ENCODE measurements around the gene DHDDS. TPM values are rescaled to one million over a fixed set of nuclear protein-coding genes. Genes with fewer than 3 reads are reported as not detected.
"Not testable (repeated sequence)": the region's sequence is repeated elsewhere in the genome, so short reads cannot be mapped to it uniquely, and the experiment has no call there.

DHDDS gene
- total and polyA plus RNA-seq, 5 donors from 2014 or later = 24.1 to 40.3 (median 25.8) TPM

DNA sequence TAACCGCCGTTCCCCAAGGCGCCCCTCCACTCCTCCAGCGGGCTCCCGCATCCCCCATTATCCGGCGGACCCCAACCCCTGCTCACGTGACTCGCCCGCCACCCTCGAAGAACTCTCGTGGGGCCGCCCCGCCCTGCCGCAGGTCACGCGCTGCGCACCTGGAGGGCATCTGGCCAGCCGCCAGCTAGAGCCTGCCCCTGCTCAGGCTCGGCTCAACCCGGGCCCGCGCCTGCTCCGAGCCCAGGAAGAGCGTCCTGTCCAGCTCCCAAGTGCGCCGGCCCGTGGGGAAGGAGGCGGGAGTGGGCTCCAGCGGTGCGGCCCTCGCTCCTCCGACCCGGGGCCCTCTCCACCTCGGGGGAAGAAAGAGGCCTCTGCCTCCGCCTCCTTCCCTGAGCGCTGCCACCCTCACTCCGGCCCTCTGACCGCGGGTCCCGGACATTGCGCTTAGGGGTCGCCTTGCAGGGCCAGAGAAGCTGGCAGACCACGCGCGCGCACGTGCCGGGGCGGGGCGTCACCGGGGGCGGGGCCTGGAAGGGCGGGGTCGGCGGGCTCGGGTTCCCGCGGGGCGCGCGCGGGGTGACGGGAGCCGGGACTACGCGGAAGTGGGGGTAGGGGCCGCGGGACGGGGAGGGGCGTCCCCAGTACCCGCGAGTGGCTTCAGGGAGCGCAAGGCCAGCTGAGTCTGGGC lies 68.5 kb downstream of the DHDDS start:
- H3K27me3 ChIP-seq (ENCODE audit: control insufficient read depth, insufficient read depth, low read length) = no peaks in the 10 kb centered on the region
- H3K4me3 ChIP-seq (ENCODE audit: low read depth, low read length) = peak overlapping the region; percentile 70
- peak overlapping the region; percentile 95 for H3K27ac ChIP-seq (ENCODE audit: insufficient read depth, low read length, poor library complexity, severe bottlenecking)
- ATAC-seq (ENCODE audit: low read depth in 2 of 2) (peak; percentile 73 to 75), DNase-seq (peak; percentile 83 to 88 (median 85))
- Mint-ChIP-seq H3K4me3 (peak overlapping the region; percentile 86 to 93 (median 90)), H3K27ac (peak overlapping the region; percentile 78 to 97 (median 89)), H3K27me3 (no peaks in the 10 kb centered on the region), H3K36me3 (no peaks in the 10 kb centered on the region), H3K4me1 (peaks cover 0 to 17% (median 9%) of the 10 kb centered on the region in 4 donors), H3K9me3 (peaks cover 0 to 2% (median 0%) of the 10 kb centered on the region in 7 donors)
- H3K9me3 ChIP-seq (ENCODE audit: control insufficient read depth in 2 of 2, low read length in 2 of 2) = no peaks in the 10 kb centered on the region
- peaks cover 14% of the 10 kb centered on the region for H3K4me1 ChIP-seq (ENCODE audit: control insufficient read depth, insufficient read depth, low read length, poor library complexity, severe bottlenecking)
- H3K36me3 ChIP-seq (ENCODE audit: control insufficient read depth, insufficient read depth, low read length) = no peaks in the 10 kb centered on the region

DNA sequence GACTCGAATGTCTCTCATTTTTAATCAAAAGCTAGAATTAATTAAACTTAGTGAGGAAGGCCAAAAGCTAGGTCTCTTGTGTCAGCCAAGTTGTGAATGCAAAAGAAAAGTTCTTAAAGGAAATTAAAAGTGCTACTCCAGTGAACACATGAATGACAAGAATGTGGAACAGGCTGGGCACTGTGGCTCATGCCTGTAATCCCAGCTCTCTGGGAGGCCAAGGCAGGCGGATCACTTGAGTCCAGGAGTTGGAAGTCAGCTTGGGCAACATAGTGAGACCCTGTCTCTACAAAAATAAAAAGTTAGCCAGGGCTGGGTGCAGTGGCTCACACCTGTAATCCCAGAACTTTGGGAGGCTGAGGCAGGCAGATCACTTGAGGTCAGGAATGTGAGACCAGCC lies 78.6 kb downstream of the DHDDS start:
- not testable (repeated sequence) for H3K27ac ChIP-seq (ENCODE audit: insufficient read depth, low read length, poor library complexity, severe bottlenecking); H3K27ac Mint-ChIP-seq; H3K36me3 Mint-ChIP-seq; H3K27me3 Mint-ChIP-seq; H3K4me3 ChIP-seq (ENCODE audit: low read depth, low read length); H3K9me3 Mint-ChIP-seq; H3K9me3 ChIP-seq (ENCODE audit: control insufficient read depth in 2 of 2, low read length in 2 of 2); H3K27me3 ChIP-seq (ENCODE audit: control insufficient read depth, insufficient read depth, low read length); DNase-seq; H3K36me3 ChIP-seq (ENCODE audit: control insufficient read depth, insufficient read depth, low read length); H3K4me1 ChIP-seq (ENCODE audit: control insufficient read depth, insufficient read depth, low read length, poor library complexity, severe bottlenecking); ATAC-seq (ENCODE audit: low read depth in 2 of 2); H3K4me1 Mint-ChIP-seq; H3K4me3 Mint-ChIP-seq

DNA sequence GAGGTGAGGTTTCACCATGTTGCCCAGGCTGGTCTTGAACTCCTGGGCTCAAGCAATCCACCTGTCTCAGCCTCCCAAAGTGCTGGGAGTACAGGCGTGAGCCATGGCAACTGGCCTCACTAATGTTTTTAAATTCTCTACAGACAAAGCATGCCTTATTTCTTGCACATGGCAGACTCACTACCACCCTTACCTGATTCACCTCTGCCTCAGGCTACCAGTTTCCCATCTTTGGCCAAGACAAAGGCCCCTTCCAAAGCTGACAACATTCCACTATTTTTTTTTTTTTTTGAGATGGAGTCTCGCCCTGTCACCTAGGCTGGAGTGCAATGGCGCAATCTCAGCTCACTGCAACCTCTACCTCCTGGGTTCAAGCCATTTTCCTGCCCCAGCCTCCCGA lies 83.7 kb downstream of the DHDDS start:
- H3K36me3 Mint-ChIP-seq; H3K27ac Mint-ChIP-seq; ATAC-seq (ENCODE audit: low read depth in 2 of 2); H3K27ac ChIP-seq (ENCODE audit: insufficient read depth, low read length, poor library complexity, severe bottlenecking); H3K9me3 Mint-ChIP-seq; H3K36me3 ChIP-seq (ENCODE audit: control insufficient read depth, insufficient read depth, low read length); H3K27me3 ChIP-seq (ENCODE audit: control insufficient read depth, insufficient read depth, low read length); H3K4me3 ChIP-seq (ENCODE audit: low read depth, low read length); DNase-seq; H3K4me1 Mint-ChIP-seq; H3K4me3 Mint-ChIP-seq; H3K9me3 ChIP-seq (ENCODE audit: control insufficient read depth in 2 of 2, low read length in 2 of 2); H3K4me1 ChIP-seq (ENCODE audit: control insufficient read depth, insufficient read depth, low read length, poor library complexity, severe bottlenecking): not testable (repeated sequence)
- H3K27me3 Mint-ChIP-seq = peaks cover 15% of the 10 kb centered on the region

DNA sequence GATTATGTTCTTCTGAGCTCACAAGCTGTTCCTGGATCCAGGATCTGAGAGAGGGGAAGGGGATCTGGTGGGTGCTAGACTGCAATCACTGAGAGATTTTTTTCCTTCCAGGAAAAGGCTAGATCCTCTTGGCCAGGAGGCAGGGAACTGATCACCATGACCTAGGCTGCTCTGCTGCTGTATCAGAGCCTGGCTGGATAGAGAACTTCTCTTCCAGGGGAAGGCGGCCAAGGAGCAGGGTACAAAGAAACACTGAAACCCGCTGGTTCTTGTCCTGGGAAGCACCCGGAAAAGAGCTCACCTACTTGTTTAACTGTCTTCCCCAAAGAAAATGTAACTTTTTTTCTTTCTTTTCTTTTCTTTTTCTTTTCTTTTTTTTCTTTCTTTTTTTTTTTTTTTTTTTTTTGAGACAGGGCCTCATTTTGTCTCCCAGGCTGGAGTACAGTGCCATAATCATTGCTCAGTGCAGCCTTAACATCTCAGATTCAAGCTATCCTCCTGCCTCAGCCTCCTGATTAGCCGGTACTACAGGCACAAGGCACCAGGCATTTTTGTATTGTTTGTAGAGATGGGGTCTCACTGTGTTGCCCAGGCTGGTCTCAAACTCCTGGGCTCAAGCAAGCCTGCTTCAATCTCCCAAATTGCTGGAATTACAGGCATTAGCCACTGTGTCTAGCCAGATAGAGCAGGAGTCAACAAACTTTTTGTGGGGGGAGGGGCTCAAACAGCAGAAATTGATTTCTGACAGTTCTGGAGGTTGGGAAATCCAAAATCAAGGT lies 85.1 kb downstream of the DHDDS start:
- H3K9me3 ChIP-seq (ENCODE audit: control insufficient read depth in 2 of 2, low read length in 2 of 2) = no peaks in the 10 kb centered on the region
- H3K27me3 Mint-ChIP-seq = peaks cover 19% of the 10 kb centered on the region
- H3K27ac ChIP-seq (ENCODE audit: insufficient read depth, low read length, poor library complexity, severe bottlenecking) = no peak overlapping the region
- no peaks in the 10 kb centered on the region for H3K36me3 Mint-ChIP-seq
- H3K4me3 Mint-ChIP-seq = no peak overlapping the region
- peak overlapping the region in 1 of 3 donors; percentile 9 for H3K27ac Mint-ChIP-seq
- H3K36me3 ChIP-seq (ENCODE audit: control insufficient read depth, insufficient read depth, low read length) = no peaks in the 10 kb centered on the region
- H3K27me3 ChIP-seq (ENCODE audit: control insufficient read depth, insufficient read depth, low read length) = no peaks in the 10 kb centered on the region
- H3K4me3 ChIP-seq (ENCODE audit: low read depth, low read length) = no peak overlapping the region
- H3K9me3 Mint-ChIP-seq = no peaks in the 10 kb centered on the region
- no peaks in the 10 kb centered on the region for H3K4me1 ChIP-seq (ENCODE audit: control insufficient read depth, insufficient read depth, low read length, poor library complexity, severe bottlenecking)
- DNase-seq (no peak), ATAC-seq (ENCODE audit: low read depth in 2 of 2) (no peak)
- no peaks in the 10 kb centered on the region for H3K4me1 Mint-ChIP-seq

DNA sequence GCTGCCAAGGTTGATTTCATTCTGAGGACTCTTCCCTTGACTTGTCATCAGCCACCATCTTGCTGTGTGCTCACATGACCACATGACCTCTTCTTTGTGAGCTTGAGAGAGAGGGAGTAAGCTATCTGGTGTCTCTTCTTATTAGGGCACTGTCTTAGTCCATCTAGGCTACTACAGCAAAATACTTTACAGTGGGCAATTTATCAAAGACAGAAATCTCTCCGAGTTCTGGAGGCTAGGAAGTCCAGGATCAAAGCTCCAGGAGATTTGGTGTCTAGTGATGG lies 85.6 kb downstream of the DHDDS start:
- no peak for ATAC-seq (ENCODE audit: low read depth in 2 of 2)

DNA sequence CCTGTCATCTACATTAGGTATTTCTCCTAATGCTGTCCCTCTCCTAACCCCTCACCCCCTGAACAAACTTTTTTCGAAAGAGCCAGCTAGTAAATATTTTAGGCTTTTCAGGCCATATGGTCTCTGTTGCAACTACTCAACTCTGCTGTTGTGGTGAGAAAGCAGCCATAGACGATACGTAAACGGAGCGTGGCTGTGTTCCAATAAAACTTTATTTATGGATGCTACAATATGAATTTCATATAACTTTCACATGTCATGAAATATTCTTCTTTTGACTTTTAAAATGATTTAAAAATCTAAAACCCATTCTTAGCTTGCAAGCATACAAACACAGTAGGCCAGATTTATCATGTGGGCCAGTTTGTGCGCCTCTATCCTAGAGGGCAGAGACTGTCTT lies 86.2 kb downstream of the DHDDS start:
- Mint-ChIP-seq H3K36me3 (no peaks in the 10 kb centered on the region), H3K27ac (no peak overlapping the region), H3K9me3 (no peaks in the 10 kb centered on the region), H3K27me3 (peaks cover 25% of the 10 kb centered on the region), H3K4me3 (no peak overlapping the region), H3K4me1 (no peaks in the 10 kb centered on the region)
- H3K36me3 ChIP-seq (ENCODE audit: control insufficient read depth, insufficient read depth, low read length) = no peaks in the 10 kb centered on the region
- no peaks in the 10 kb centered on the region for H3K27me3 ChIP-seq (ENCODE audit: control insufficient read depth, insufficient read depth, low read length)
- H3K4me3 ChIP-seq (ENCODE audit: low read depth, low read length) = no peak overlapping the region
- no peak overlapping the region for H3K27ac ChIP-seq (ENCODE audit: insufficient read depth, low read length, poor library complexity, severe bottlenecking)
- no peaks in the 10 kb centered on the region for H3K9me3 ChIP-seq (ENCODE audit: control insufficient read depth in 2 of 2, low read length in 2 of 2)
- DNase-seq (no peak), ATAC-seq (ENCODE audit: low read depth in 2 of 2) (no peak)
- H3K4me1 ChIP-seq (ENCODE audit: control insufficient read depth, insufficient read depth, low read length, poor library complexity, severe bottlenecking) = no peaks in the 10 kb centered on the region

More for the DNA sequence above, 85.6 kb downstream of the DHDDS start:
- Mint-ChIP-seq H3K36me3 (no peaks in the 10 kb centered on the region), H3K27me3 (peaks cover 24% of the 10 kb centered on the region), H3K4me3 (no peak overlapping the region), H3K9me3 (no peaks in the 10 kb centered on the region), H3K27ac (no peak overlapping the region), H3K4me1 (no peaks in the 10 kb centered on the region)
- no peaks in the 10 kb centered on the region for H3K4me1 ChIP-seq (ENCODE audit: control insufficient read depth, insufficient read depth, low read length, poor library complexity, severe bottlenecking)
- no peak overlapping the region for H3K4me3 ChIP-seq (ENCODE audit: low read depth, low read length)
- no peak for DNase-seq
- no peaks in the 10 kb centered on the region for H3K9me3 ChIP-seq (ENCODE audit: control insufficient read depth in 2 of 2, low read length in 2 of 2)
- H3K36me3 ChIP-seq (ENCODE audit: control insufficient read depth, insufficient read depth, low read length) = no peaks in the 10 kb centered on the region
- H3K27me3 ChIP-seq (ENCODE audit: control insufficient read depth, insufficient read depth, low read length) = no peaks in the 10 kb centered on the region
- no peak overlapping the region for H3K27ac ChIP-seq (ENCODE audit: insufficient read depth, low read length, poor library complexity, severe bottlenecking)

DNA sequence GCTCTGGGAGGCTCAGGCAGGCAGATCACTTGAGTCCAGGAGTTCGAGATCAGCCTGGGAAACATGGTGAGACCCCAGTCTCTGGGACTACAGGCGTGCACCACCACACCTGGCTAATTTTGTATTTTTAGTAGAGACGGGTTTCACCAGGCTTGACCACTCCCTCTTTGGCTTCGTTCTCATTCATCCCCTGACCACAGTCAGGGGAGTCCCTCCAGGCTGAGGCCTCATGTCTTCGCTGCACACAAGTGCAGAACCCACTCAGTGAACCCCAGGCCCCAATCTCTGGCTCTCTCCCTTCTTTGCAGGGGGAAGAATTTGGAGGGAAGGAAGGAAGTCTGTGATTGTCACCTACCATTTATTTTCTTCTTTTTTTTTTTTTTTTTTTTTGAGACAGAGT lies 88.2 kb downstream of the DHDDS start:
- Histone ChIP-seq H3K27me3 (ENCODE audit: control insufficient read depth, insufficient read depth, low read length) (no peaks in the 10 kb centered on the region), H3K36me3 (ENCODE audit: control insufficient read depth, insufficient read depth, low read length) (no peaks in the 10 kb centered on the region), H3K4me1 (ENCODE audit: control insufficient read depth, insufficient read depth, low read length, poor library complexity, severe bottlenecking) (no peaks in the 10 kb centered on the region), H3K27ac (ENCODE audit: insufficient read depth, low read length, poor library complexity, severe bottlenecking) (no peak overlapping the region), H3K9me3 (ENCODE audit: control insufficient read depth in 2 of 2, low read length in 2 of 2) (no peaks in the 10 kb centered on the region), H3K4me3 (ENCODE audit: low read depth, low read length) (no peak overlapping the region)
- Mint-ChIP-seq H3K27ac (no peak overlapping the region), H3K27me3 (peaks cover 28% of the 10 kb centered on the region), H3K9me3 (peaks cover 0 to 1% (median 0%) of the 10 kb centered on the region in 7 donors), H3K4me3 (no peak overlapping the region), H3K4me1 (peaks cover 0 to 2% (median 0%) of the 10 kb centered on the region in 4 donors), H3K36me3 (no peaks in the 10 kb centered on the region)
- no peak for DNase-seq
- no peak for ATAC-seq (ENCODE audit: low read depth in 2 of 2)
